ENCODE results near the gene TRAPPC6A. TPM values are rescaled to one million over a fixed set of nuclear protein-coding genes. Genes with fewer than 3 reads are reported as not detected.

Gene TRAPPC6A
- total RNA-seq, 1 donor from 2014 or later, result 86.2 TPM

GRCh38 chr19:45215391-45216191 lies 37.6 kb upstream of the TRAPPC6A start:
- Mint-ChIP-seq H3K4me1 (ENCODE audit: unreplicated experiment) (peaks cover 25% of the 10 kb centered on the region), H3K9me3 (ENCODE audit: unreplicated experiment) (no peaks in the 10 kb centered on the region), H3K27ac (ENCODE audit: unreplicated experiment) (peak overlapping the region; percentile 32), H3K4me3 (ENCODE audit: unreplicated experiment) (peak overlapping the region; percentile 53), H3K27me3 (ENCODE audit: unreplicated experiment) (peaks cover 14% of the 10 kb centered on the region), H3K36me3 (ENCODE audit: low read depth, unreplicated experiment) (no peaks in the 10 kb centered on the region)
- no peak for TF ChIP-seq CTCF (IDR thresholded peaks at IDR 0.05; ENCODE audit: unreplicated experiment)
- peak; percentile 60 for DNase-seq (ENCODE audit: low spot score)

GRCh38 chr19:45213031-45213430 lies 35.0 kb upstream of the TRAPPC6A start:
- no peak for TF ChIP-seq CTCF (IDR thresholded peaks at IDR 0.05; ENCODE audit: unreplicated experiment)
- peaks cover 20% of the 10 kb centered on the region for H3K4me1 Mint-ChIP-seq (ENCODE audit: unreplicated experiment)

GRCh38 chr19:45211751-45212381 lies 33.8 kb upstream of the TRAPPC6A start:
- no peaks in the 10 kb centered on the region for H3K9me3 Mint-ChIP-seq (ENCODE audit: unreplicated experiment)
- H3K36me3 Mint-ChIP-seq (ENCODE audit: low read depth, unreplicated experiment), result no peaks in the 10 kb centered on the region

More at GRCh38 chr19:45213031-45213430, 35.0 kb upstream of the TRAPPC6A start:
- no peaks in the 10 kb centered on the region for H3K9me3 Mint-ChIP-seq (ENCODE audit: unreplicated experiment)
- H3K27me3 Mint-ChIP-seq (ENCODE audit: unreplicated experiment), result peaks cover 8% of the 10 kb centered on the region
- H3K4me3 Mint-ChIP-seq (ENCODE audit: unreplicated experiment), result no peak overlapping the region
- no peak overlapping the region for H3K27ac Mint-ChIP-seq (ENCODE audit: unreplicated experiment)
- DNase-seq (ENCODE audit: low spot score), result no peak
- no peaks in the 10 kb centered on the region for H3K36me3 Mint-ChIP-seq (ENCODE audit: low read depth, unreplicated experiment)

GRCh38 chr19:45206328-45206727 lies 28.3 kb upstream of the TRAPPC6A start:
- no peak for DNase-seq (ENCODE audit: low spot score)
- no peak overlapping the region for H3K27ac Mint-ChIP-seq (ENCODE audit: unreplicated experiment)
- H3K4me3 Mint-ChIP-seq (ENCODE audit: unreplicated experiment), result no peak overlapping the region
- H3K4me1 Mint-ChIP-seq (ENCODE audit: unreplicated experiment), result peaks cover 4% of the 10 kb centered on the region
- TF ChIP-seq CTCF (IDR thresholded peaks at IDR 0.05; ENCODE audit: unreplicated experiment), result no peak
- H3K27me3 Mint-ChIP-seq (ENCODE audit: unreplicated experiment), result no peaks in the 10 kb centered on the region
- H3K9me3 Mint-ChIP-seq (ENCODE audit: unreplicated experiment), result no peaks in the 10 kb centered on the region
- H3K36me3 Mint-ChIP-seq (ENCODE audit: low read depth, unreplicated experiment), result no peaks in the 10 kb centered on the region

More at GRCh38 chr19:45211751-45212381, 33.8 kb upstream of the TRAPPC6A start:
- no peak for TF ChIP-seq CTCF (IDR thresholded peaks at IDR 0.05; ENCODE audit: unreplicated experiment)
- H3K27ac Mint-ChIP-seq (ENCODE audit: unreplicated experiment), result no peak overlapping the region
- H3K27me3 Mint-ChIP-seq (ENCODE audit: unreplicated experiment), result peaks cover 6% of the 10 kb centered on the region
- peaks cover 16% of the 10 kb centered on the region for H3K4me1 Mint-ChIP-seq (ENCODE audit: unreplicated experiment)
- H3K4me3 Mint-ChIP-seq (ENCODE audit: unreplicated experiment), result no peak overlapping the region
- no peak for DNase-seq (ENCODE audit: low spot score)

- Mint-ChIP-seq H3K9me3 (ENCODE audit: unreplicated experiment) (no peaks in the 10 kb centered on the region), H3K27ac (ENCODE audit: unreplicated experiment) (no peak overlapping the region), H3K36me3 (ENCODE audit: low read depth, unreplicated experiment) (no peaks in the 10 kb centered on the region), H3K4me1 (ENCODE audit: unreplicated experiment) (no peaks in the 10 kb centered on the region), H3K27me3 (ENCODE audit: unreplicated experiment) (no peaks in the 10 kb centered on the region), H3K4me3 (ENCODE audit: unreplicated experiment) (no peak overlapping the region)
- no peak for TF ChIP-seq CTCF (IDR thresholded peaks at IDR 0.05; ENCODE audit: unreplicated experiment)
- DNase-seq (ENCODE audit: low spot score), result no peak
Observed at GRCh38 chr19:45205810-45206209, 27.8 kb upstream of the TRAPPC6A start.
